A549 (cell line): ENCODE data around the gene STAT1. TPM values are rescaled to one million over a fixed set of nuclear protein-coding genes. Genes with fewer than 3 reads are reported as not detected.
A peak's percentile ranks its signal among the peaks of the same experiment; 100 is the strongest.

ENCODE experiments used
- ATAC-seq, 2 experiments: fragments of 200-7000 bp in 1 of 2; fragments of >200 bp in 1 of 2; cut with Nextera tagmentation in 1 of 2; cut with Tn5 transposase in 1 of 2; 3 replicates each; pipeline versions ENCODE4 v1.8.0 to v1.9.1; 2018 to 2020; ENCODE audit warnings: mild to moderate bottlenecking in 1 of 2, moderate library complexity in 1 of 2
- CTCF ChIA-PET: fragments of 300-600 bp; sonication (Branson Sonifier 250); formaldehyde crosslinking; extraction: SDS; loops from one replicate; lab custom pipeline; 2021; ENCODE audit warnings: antibody characterized with exemption, inconsistent platforms; lab: Yijun Ruan, JAX
- POLR2A ChIA-PET: fragments of 350-600 bp; formaldehyde crosslinking; extraction: SDS; loops from one replicate; lab custom pipeline; 2021; ENCODE audit warnings: antibody characterized with exemption, inconsistent platforms; lab: Yijun Ruan, JAX
- DNase-seq, 2 experiments: peaks; one replicate each; pipeline versions ENCODE4 v3.0.0 to v3.0.0-alpha.2; 2011 to 2016; ENCODE audit warnings: low read depth in 1 of 2, low spot score in 1 of 2
- FAIRE-seq: peaks from 2 replicates; lab custom pipeline; 2011; peaks lifted over from hg19 to GRCh38; lab: Jason Lieb, UNC
- H3K27ac ChIP-seq, 2 experiments: fragments of >200 bp; sonication (Bioruptor Twin); formaldehyde crosslinking; 3 replicates each; pipeline ENCODE4 v1.5.1; 2016 to 2017
- H3K4me1 ChIP-seq: fragments of >200 bp; sonication (Bioruptor Twin); formaldehyde crosslinking; 3 replicates; pipeline ENCODE4 v1.6.1; 2016
- H3K4me2 ChIP-seq: fragments of >200 bp; sonication (Bioruptor Twin); formaldehyde crosslinking; 3 replicates; pipeline ENCODE4 v1.6.1; 2016
- H3K4me3 ChIP-seq: fragments of >200 bp; sonication (Bioruptor Twin); formaldehyde crosslinking; 3 replicates; pipeline ENCODE4 v1.5.1; 2016
- H3K9me3 ChIP-seq: fragments of >200 bp; sonication (Bioruptor Twin); formaldehyde crosslinking; 3 replicates; pipeline ENCODE4 v1.6.1; 2016
- BCL3 ChIP-seq: fragments of >200 bp; sonication (Bioruptor Twin); formaldehyde crosslinking; IDR thresholded peaks from 3 replicates; pipeline ENCODE4 v1.6.1; 2016
- CEBPB ChIP-seq, 2 experiments: fragments of >200 bp in 1 of 2; sonication (Bioruptor Twin) in 1 of 2; formaldehyde crosslinking in 1 of 2; IDR thresholded peaks; 2 replicates each; pipeline ENCODE4 v1.6.1; 2012 to 2016
- CHD2 ChIP-seq: fragments of 150-350 bp; IDR thresholded peaks from 2 replicates; pipeline ENCODE4 v1.6.1; 2014; ENCODE audit warnings: low read length; ENCODE audit not compliant: partially characterized antibody
- CHD4 ChIP-seq: fragments of 200-600 bp; sonication (generic); IDR thresholded peaks from 2 replicates; pipeline ENCODE4 v1.6.1; 2016; ENCODE audit warnings: antibody characterized with exemption, mild to moderate bottlenecking, borderline replicate concordance
- EHMT2 ChIP-seq: fragments of 200-600 bp; sonication (generic); IDR thresholded peaks from 2 replicates; pipeline ENCODE4 v1.6.1; 2016; ENCODE audit warnings: antibody characterized with exemption, low read depth, mild to moderate bottlenecking, moderate library complexity
- EP300 ChIP-seq, 2 experiments: fragments of >200 bp; sonication (Bioruptor Twin); formaldehyde crosslinking; IDR thresholded peaks; 2 replicates in 1 of 2; 3 replicates in 1 of 2; pipeline ENCODE4 v1.6.1; 2016 to 2017
- FOSL2 ChIP-seq, 2 experiments: fragments of 450-650 bp in 1 of 2; fragments of >200 bp in 1 of 2; sonication (Bioruptor Twin) in 1 of 2; formaldehyde crosslinking; IDR thresholded peaks; 2 replicates each; pipeline versions ENCODE4 v1.5.0 to v1.6.1; 2016 to 2020; ENCODE audit warnings: mild to moderate bottlenecking in 1 of 2, moderate library complexity in 1 of 2
- FOXS1 ChIP-seq: fragments of 250-450 bp; sonication (Bioruptor Pico); IDR thresholded peaks from 2 replicates; pipeline ENCODE4 v1.5.0; 2020; ENCODE audit warnings: mild to moderate bottlenecking, moderate library complexity
- GATA3 ChIP-seq: IDR thresholded peaks from 2 replicates; pipeline ENCODE4 v1.6.1; 2012; ENCODE audit warnings: borderline replicate concordance
- HEYL ChIP-seq: fragments of 250-450 bp; sonication (Bioruptor Pico); IDR thresholded peaks from 2 replicates; pipeline ENCODE4 v1.8.0; 2021; ENCODE audit warnings: mild to moderate bottlenecking, moderate library complexity
- HOXB13 ChIP-seq: fragments of 250-450 bp; sonication (Bioruptor Pico); IDR thresholded peaks from 2 replicates; pipeline ENCODE4 v1.5.0; 2020; ENCODE audit warnings: low read depth, mild to moderate bottlenecking, moderate library complexity
- HOXB5 ChIP-seq: fragments of 250-450 bp; sonication (Bioruptor Pico); IDR thresholded peaks from 2 replicates; pipeline ENCODE4 v1.5.0; 2020; ENCODE audit warnings: mild to moderate bottlenecking, moderate library complexity
- JUN ChIP-seq, 2 experiments: fragments of >200 bp; sonication (Bioruptor Twin); formaldehyde crosslinking; IDR thresholded peaks; 2 replicates in 1 of 2; 3 replicates in 1 of 2; pipeline ENCODE4 v1.6.1; 2016 to 2017
- MAFK ChIP-seq: fragments of 450-650 bp; IDR thresholded peaks from 2 replicates; pipeline ENCODE4 v1.6.1; 2014; ENCODE audit not compliant: partially characterized antibody
- MYC ChIP-seq: IDR thresholded peaks from 2 replicates; pipeline ENCODE4 v1.6.1; 2012; ENCODE audit warnings: mild to moderate bottlenecking, inconsistent platforms, low read length, improper control_type of control experiment, borderline replicate concordance
- NR3C1 ChIP-seq: fragments of >200 bp; sonication (Bioruptor Twin); formaldehyde crosslinking; IDR thresholded peaks from 3 replicates; pipeline ENCODE4 v1.6.1; 2017
- RCOR1 ChIP-seq: fragments of 150-350 bp; IDR thresholded peaks from 2 replicates; pipeline ENCODE4 v1.6.1; 2014; ENCODE audit warnings: antibody characterized with exemption, low read length, low read depth
- SREBF2 ChIP-seq: fragments of 450-650 bp; IDR thresholded peaks from 2 replicates; pipeline ENCODE4 v1.6.1; 2014; ENCODE audit warnings: mild to moderate bottlenecking, moderate library complexity
- WGBS: methylation state at CpG from one replicate; pipeline ENCODE4 v1.1.6; 2017; ENCODE audit errors: missing lambda C conversion rate; 5-methylcytosine and 5-hydroxymethylcytosine counted together
- polyA plus RNA-seq, 4 experiments: library from polyadenylated mRNA; depleted of rRNA in 3 of 4; stranded (reverse); fragments of >200 nt; fragmentation: RNase III in 1 of 4; extraction: RNeasy Plus Mini Kit Qiagen cat#74134 plus additional on column Dnase treatment in 1 of 4; gene quantifications; 2 replicates in 3 of 4; 3 replicates in 1 of 4; pipeline ENCODE4 v1.2.3, GENCODE V29; 2011 to 2017
- TF ChIP-seq, protein P1 (sequence below): IDR thresholded peaks from 2 replicates; pipeline ENCODE4 v1.6.1; 2012
- TF ChIP-seq, protein P2 (sequence below): IDR thresholded peaks from 2 replicates; pipeline ENCODE4 v1.6.1; 2012; ENCODE audit warnings: low read depth, borderline replicate concordance

The STAT1 gene
- polyA plus RNA-seq, 2 of the 4 experiments (the other 2 are of a cell fraction), result 105 to 182 TPM

DNA sequence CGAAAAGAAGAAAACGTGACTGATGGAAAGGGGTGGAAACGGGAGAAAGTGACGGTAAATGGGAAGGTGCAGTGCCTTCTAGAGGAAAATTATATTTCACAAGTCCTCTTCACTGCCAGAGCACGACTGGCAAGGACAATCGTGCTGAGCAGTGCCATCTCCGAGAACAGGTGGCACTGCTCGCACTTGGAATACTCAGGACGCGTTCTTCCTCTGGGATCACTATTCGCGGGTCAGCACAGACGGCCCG lies 364 bp downstream of the STAT1 start:
- H3K4me2 ChIP-seq, result peak overlapping the region; percentile 96
- TF ChIP-seq FOXS1 (CRISPR knock-in tag), result no peak
- no peak for TF ChIP-seq RCOR1
- TF ChIP-seq CEBPB (IDR thresholded peaks at IDR 0.05), result no peak
- no peak for TF ChIP-seq HOXB5
- TF ChIP-seq HEYL (CRISPR knock-in tag), result no peak
- TF ChIP-seq, protein P1, sequence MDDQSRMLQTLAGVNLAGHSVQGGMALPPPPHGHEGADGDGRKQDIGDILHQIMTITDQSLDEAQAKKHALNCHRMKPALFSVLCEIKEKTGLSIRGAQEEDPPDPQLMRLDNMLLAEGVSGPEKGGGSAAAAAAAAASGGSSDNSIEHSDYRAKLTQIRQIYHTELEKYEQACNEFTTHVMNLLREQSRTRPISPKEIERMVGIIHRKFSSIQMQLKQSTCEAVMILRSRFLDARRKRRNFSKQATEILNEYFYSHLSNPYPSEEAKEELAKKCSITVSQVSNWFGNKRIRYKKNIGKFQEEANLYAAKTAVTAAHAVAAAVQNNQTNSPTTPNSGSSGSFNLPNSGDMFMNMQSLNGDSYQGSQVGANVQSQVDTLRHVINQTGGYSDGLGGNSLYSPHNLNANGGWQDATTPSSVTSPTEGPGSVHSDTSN, result no peak
- TF ChIP-seq HOXB13 (CRISPR knock-in tag), result no peak
- no peak for TF ChIP-seq EP300 (IDR thresholded peaks at IDR 0.05)
- TF ChIP-seq, protein P2, sequence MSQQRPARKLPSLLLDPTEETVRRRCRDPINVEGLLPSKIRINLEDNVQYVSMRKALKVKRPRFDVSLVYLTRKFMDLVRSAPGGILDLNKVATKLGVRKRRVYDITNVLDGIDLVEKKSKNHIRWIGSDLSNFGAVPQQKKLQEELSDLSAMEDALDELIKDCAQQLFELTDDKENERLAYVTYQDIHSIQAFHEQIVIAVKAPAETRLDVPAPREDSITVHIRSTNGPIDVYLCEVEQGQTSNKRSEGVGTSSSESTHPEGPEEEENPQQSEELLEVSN, result no peak
- no peak for TF ChIP-seq SREBF2
- no peak for TF ChIP-seq GATA3
- TF ChIP-seq MYC, result no peak
- no peak for TF ChIP-seq FOSL2 (IDR thresholded peaks at IDR 0.05)
- no peak for TF ChIP-seq FOSL2 (CRISPR knock-in tag; IDR thresholded peaks at IDR 0.05)
- H3K27ac ChIP-seq, result peak overlapping the region; percentile 85 to 91
- ChIA-PET POLR2A (interaction anchor here (1.5 to 4.1 kb wide), 2 partner anchors 11 to 37 kb away, joined by 3 to 25 read pairs; no protein-coding TSS in a partner anchor), CTCF (interaction anchor here (1.1 to 2.2 kb wide), 2 partner anchors 16 to 39 kb away, joined by 3 to 7 read pairs; no protein-coding TSS in a partner anchor)
- ATAC-seq (no peak; a peak in 1 of 6 replicates), DNase-seq (peak in 1 of 2 experiments; percentile 62), FAIRE-seq (no peak)
- WGBS, result 0% methylated on average over 12 of the region's 14 CpGs
- peaks cover 54% of the 10 kb centered on the region for H3K4me1 ChIP-seq
- no peaks in the 10 kb centered on the region for H3K9me3 ChIP-seq
- H3K4me3 ChIP-seq, result peak overlapping the region; percentile 82

GRCh38 chr2:191012845-191013681 lies 908 bp downstream of the STAT1 start:
- H3K4me2 ChIP-seq, result peak overlapping the region; percentile 96
- ChIA-PET CTCF (interaction anchor here (1.0 to 1.1 kb wide), 2 partner anchors 17 to 163 kb away, joined by 3 read pairs; no protein-coding TSS in a partner anchor), POLR2A (interaction anchor here (0.6 to 4.1 kb wide), 3 partner anchors 10 to 47 kb away, joined by 3 to 25 read pairs (median 3); no protein-coding TSS in a partner anchor)
- peak overlapping the region; percentile 85 to 91 for H3K27ac ChIP-seq
- TF ChIP-seq HOXB13 (CRISPR knock-in tag), result no peak
- TF ChIP-seq EHMT2, result no peak
- no peak for TF ChIP-seq CHD2
- TF ChIP-seq CEBPB (IDR thresholded peaks at IDR 0.05), result peak; percentile 66 to 80; a peak in 3 of 4 replicates
- TF ChIP-seq GATA3, result no peak
- TF ChIP-seq BCL3, result 0 out of 3 replicates have a peak, but pooled peaks have one; percentile 28
- TF ChIP-seq NR3C1, result no peak
- no peak for TF ChIP-seq JUN (IDR thresholded peaks at IDR 0.05)
- no peak for FAIRE-seq
- H3K4me1 ChIP-seq, result peaks cover 51% of the 10 kb centered on the region
- DNase-seq, result peak in 1 of 2 experiments; percentile 12
- no peaks in the 10 kb centered on the region for H3K9me3 ChIP-seq
- H3K4me3 ChIP-seq, result peak overlapping the region; percentile 82
- ATAC-seq, result peak; percentile 26 to 51; a peak in 4 of 6 replicates
- 19% methylated on average over 14 of the region's 14 CpGs for WGBS

DNA sequence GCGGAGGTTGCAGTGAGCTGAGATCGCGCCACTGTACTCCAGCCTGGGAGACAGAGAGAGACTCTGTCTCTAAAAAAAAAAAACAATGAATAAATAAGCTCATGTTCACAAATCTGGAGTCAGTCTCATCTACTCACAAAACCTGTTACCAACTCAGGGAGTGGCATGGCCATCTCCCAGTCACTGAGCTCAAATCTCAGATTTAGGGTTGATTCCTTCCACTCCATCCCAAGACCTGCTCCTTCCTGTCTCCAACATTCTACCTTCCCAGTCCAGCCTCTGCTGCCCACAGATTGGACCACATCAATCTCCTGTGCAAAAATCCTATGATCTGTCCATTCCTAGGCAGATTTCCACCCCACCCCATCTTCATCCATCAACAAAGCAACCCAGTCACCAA lies 1.6 kb downstream of the STAT1 start:
- TF ChIP-seq EHMT2, result no peak
- TF ChIP-seq CHD4, result no peak
- TF ChIP-seq MAFK, result no peak
- ChIA-PET CTCF (interaction anchor here (0.6 to 1.0 kb wide), 2 partner anchors 18 to 162 kb away, joined by 3 read pairs; no protein-coding TSS in a partner anchor), POLR2A (interaction anchor here (0.6 to 4.1 kb wide), 2 partner anchors 38 to 46 kb away, joined by 3 to 25 read pairs; no protein-coding TSS in a partner anchor)
- ATAC-seq, result no peak
- no peak for FAIRE-seq
- Histone ChIP-seq H3K4me1 (peaks cover 51% of the 10 kb centered on the region), H3K4me3 (peak overlapping the region; percentile 82), H3K9me3 (no peaks in the 10 kb centered on the region), H3K27ac (peak overlapping the region; percentile 85 to 91), H3K4me2 (peak overlapping the region; percentile 96)
- DNase-seq, result no peak
- WGBS, result 100% methylated on average over 3 of the region's 3 CpGs
